ENCODE data around the gene SH3D19. TPM values are rescaled to one million over a fixed set of nuclear protein-coding genes. Genes with fewer than 3 reads are reported as not detected.
"Not testable (repeated sequence)": the region's sequence is repeated elsewhere in the genome, so short reads cannot be mapped to it uniquely, and the experiment has no call there.

Gene SH3D19
- total and polyA plus RNA-seq, 4 donors, result 44.1 to 110 (median 59.4) TPM

DNA sequence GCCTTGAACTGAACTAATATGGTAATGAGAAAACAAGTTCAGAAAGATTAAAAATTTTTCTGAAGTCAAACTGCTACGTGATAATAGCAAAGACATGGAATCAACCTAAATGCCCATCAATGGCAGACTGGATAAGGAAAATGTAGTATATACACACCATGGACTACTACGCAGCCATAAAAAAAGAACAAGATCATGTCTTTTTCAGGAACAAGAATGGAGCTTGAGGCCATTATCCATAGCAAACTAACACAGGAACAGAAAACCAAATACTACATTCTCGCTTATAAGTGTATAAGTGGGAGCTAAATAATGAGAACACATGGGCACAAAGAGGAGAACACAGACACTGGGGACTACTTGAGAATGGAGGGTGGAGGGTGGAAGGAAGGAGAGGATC is 230.3 kb downstream of the SH3D19 start:
- Histone ChIP-seq H3K9me3 (ENCODE audit: control insufficient read depth, low read length) (no peaks in the 10 kb centered on the region), H3K4me1 (ENCODE audit: control insufficient read depth in 1 of 2, insufficient read depth in 2 of 2, low read length in 2 of 2) (no peaks in the 10 kb centered on the region), H3K27me3 (ENCODE audit: control insufficient read depth in 1 of 2, insufficient read depth in 2 of 2, low read length in 1 of 2) (no peaks in the 10 kb centered on the region), H3K27ac (ENCODE audit: low read depth in 1 of 2, low read length in 2 of 2) (no peak overlapping the region), H3K4me3 (ENCODE audit: low read length in 2 of 2) (no peak overlapping the region), H3K36me3 (ENCODE audit: control insufficient read depth in 1 of 2, insufficient read depth in 2 of 2, low read length in 1 of 2) (no peaks in the 10 kb centered on the region)
- DNase-seq (no peak), ATAC-seq (ENCODE audit: low FRiP score) (no peak)
- intact Hi-C loops (cut with DNase I), result loop anchor here (10.0 kb wide), 2 partner anchors 660 to 1680 kb away; partner anchors contain the start of genes ARFIP1 (in 1 of the 2) and TIGD4 (in 1 of the 2)
- WGBS, 2 donors, result 92% methylated on average over 3 of the region's 3 CpGs

DNA sequence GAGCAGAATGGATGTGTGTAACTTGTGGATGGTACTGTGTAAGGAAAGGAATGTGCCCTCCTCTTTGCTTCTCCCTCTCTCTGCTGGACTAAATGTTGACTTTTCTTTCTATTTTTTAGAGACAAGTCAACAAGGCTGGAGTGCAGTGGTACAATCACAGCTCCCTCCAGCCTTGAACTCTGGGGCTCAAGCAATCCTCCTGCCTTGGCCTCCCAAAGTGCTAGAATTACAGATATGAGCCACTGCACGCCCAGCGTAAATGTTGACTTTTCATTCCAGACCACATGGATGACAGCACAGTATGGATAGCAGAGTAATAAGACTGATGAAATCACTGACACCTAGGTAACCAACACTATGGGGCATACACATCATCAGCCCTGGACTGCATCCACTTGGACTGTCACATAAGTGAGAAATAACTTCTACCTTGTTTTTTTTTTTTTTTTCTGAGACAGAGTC is 231.1 kb downstream of the SH3D19 start:
- Histone ChIP-seq H3K4me1 (ENCODE audit: control insufficient read depth in 1 of 2, insufficient read depth in 2 of 2, low read length in 2 of 2) (no peaks in the 10 kb centered on the region), H3K27me3 (ENCODE audit: control insufficient read depth in 1 of 2, insufficient read depth in 2 of 2, low read length in 1 of 2) (no peaks in the 10 kb centered on the region), H3K9me3 (ENCODE audit: control insufficient read depth, low read length) (no peaks in the 10 kb centered on the region), H3K4me3 (ENCODE audit: low read length in 2 of 2) (no peak overlapping the region), H3K27ac (ENCODE audit: low read depth in 1 of 2, low read length in 2 of 2) (no peak overlapping the region), H3K36me3 (ENCODE audit: control insufficient read depth in 1 of 2, insufficient read depth in 2 of 2, low read length in 1 of 2) (no peaks in the 10 kb centered on the region)
- intact Hi-C loops (cut with DNase I), result loop anchor here (10.0 kb wide), 2 partner anchors 660 to 1680 kb away; partner anchors contain the start of genes ARFIP1 (in 1 of the 2) and TIGD4 (in 1 of the 2)
- ATAC-seq (ENCODE audit: low FRiP score) (no peak), DNase-seq (no peak)
- 63 to 75% methylated on average over 2 of the region's 2 CpGs for WGBS, 2 donors

DNA sequence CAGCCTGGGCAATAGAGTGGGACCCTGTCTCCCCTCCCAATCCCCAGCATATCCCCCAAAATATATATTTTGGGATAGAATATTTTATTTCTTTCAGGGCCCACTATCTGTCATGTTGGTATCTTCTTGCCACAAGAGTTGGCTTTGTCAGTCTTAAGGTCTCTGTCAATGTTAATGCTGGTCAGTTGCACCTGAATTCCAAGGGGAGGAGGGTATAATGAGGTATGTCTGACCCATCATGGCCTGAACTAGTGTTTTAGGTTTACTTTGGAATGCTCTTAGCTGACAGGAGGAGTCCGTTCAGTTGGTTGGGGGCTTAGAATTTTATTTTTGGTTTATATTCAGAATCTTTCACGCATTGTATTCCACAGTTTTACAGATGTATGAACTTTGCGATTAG is 232.2 kb downstream of the SH3D19 start:
- no peak overlapping the region for H3K27ac ChIP-seq (ENCODE audit: low read depth in 1 of 2, low read length in 2 of 2)
- WGBS, 2 donors, result 64 to 65% methylated on average over 3 of the region's 3 CpGs
- intact Hi-C loops (cut with DNase I), result loop anchor here (10.0 kb wide), 2 partner anchors 662 to 1682 kb away; partner anchors contain the start of genes ARFIP1 (in 1 of the 2) and TIGD4 (in 1 of the 2)

DNA sequence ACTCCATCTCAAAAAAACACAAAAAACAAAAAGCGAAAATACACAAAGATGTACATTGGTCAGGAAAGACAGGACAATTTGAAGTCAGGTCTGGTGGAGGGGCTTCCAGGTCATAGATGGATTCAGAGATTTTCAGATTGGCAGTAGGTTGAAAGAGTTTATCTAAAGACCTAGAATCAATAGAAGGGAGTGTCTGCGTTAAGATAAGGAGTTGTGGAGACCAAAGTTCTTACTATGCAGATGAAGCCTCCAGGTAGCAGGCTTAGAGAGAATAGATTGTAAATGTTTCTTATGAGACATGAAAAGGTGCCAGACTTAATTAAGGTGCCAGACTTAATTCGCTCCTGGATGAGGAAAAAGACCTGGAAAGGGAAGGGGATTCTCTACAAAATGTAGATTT is 232.9 kb downstream of the SH3D19 start:
- ATAC-seq (ENCODE audit: low FRiP score), result no peak
- intact Hi-C loops (cut with DNase I), result loop anchor here (10.0 kb wide), 2 partner anchors 662 to 1682 kb away; partner anchors contain the start of genes ARFIP1 (in 1 of the 2) and TIGD4 (in 1 of the 2)

More for the DNA sequence above, 232.2 kb downstream of the SH3D19 start:
- Histone ChIP-seq H3K27me3 (ENCODE audit: control insufficient read depth in 1 of 2, insufficient read depth in 2 of 2, low read length in 1 of 2) (no peaks in the 10 kb centered on the region), H3K4me1 (ENCODE audit: control insufficient read depth in 1 of 2, insufficient read depth in 2 of 2, low read length in 2 of 2) (no peaks in the 10 kb centered on the region), H3K4me3 (ENCODE audit: low read length in 2 of 2) (no peak overlapping the region), H3K36me3 (ENCODE audit: control insufficient read depth in 1 of 2, insufficient read depth in 2 of 2, low read length in 1 of 2) (no peaks in the 10 kb centered on the region), H3K9me3 (ENCODE audit: control insufficient read depth, low read length) (no peaks in the 10 kb centered on the region)
- ATAC-seq (ENCODE audit: low FRiP score) (no peak), DNase-seq (no peak)

DNA sequence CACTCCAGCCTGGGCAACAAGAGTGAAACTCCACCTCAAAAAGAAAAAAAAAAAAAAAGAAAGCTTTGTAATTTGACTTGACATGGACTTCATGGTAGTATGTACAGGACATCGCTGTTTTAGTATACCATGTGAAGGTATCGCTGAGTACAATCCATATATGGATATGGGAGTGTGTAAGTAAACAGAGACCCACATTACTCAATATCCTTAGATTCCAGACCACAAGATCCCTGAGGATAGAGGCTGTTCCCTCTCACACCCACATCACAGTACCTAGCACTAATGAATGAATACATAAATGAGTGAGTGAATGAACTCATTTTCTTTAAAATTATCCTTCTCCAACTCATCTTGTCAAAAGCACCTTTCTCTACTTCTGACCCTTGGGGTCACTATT is 234.4 kb downstream of the SH3D19 start:
- intact Hi-C loops (cut with DNase I), result loop anchor here (10.0 kb wide), 2 partner anchors 664 to 1684 kb away; partner anchors contain the start of genes ARFIP1 (in 1 of the 2) and TIGD4 (in 1 of the 2)
- 71 to 83% methylated on average over 2 of the region's 2 CpGs for WGBS, 2 donors

More for the DNA sequence above, 232.9 kb downstream of the SH3D19 start:
- Histone ChIP-seq H3K27ac (ENCODE audit: low read depth in 1 of 2, low read length in 2 of 2) (no peak overlapping the region), H3K4me3 (ENCODE audit: low read length in 2 of 2) (no peak overlapping the region), H3K36me3 (ENCODE audit: control insufficient read depth in 1 of 2, insufficient read depth in 2 of 2, low read length in 1 of 2) (no peaks in the 10 kb centered on the region), H3K27me3 (ENCODE audit: control insufficient read depth in 1 of 2, insufficient read depth in 2 of 2, low read length in 1 of 2) (no peaks in the 10 kb centered on the region), H3K4me1 (ENCODE audit: control insufficient read depth in 1 of 2, insufficient read depth in 2 of 2, low read length in 2 of 2) (no peaks in the 10 kb centered on the region), H3K9me3 (ENCODE audit: control insufficient read depth, low read length) (no peaks in the 10 kb centered on the region)
- 90% methylated on average over 3 of the region's 3 CpGs for WGBS, 2 donors
- no peak for DNase-seq

DNA sequence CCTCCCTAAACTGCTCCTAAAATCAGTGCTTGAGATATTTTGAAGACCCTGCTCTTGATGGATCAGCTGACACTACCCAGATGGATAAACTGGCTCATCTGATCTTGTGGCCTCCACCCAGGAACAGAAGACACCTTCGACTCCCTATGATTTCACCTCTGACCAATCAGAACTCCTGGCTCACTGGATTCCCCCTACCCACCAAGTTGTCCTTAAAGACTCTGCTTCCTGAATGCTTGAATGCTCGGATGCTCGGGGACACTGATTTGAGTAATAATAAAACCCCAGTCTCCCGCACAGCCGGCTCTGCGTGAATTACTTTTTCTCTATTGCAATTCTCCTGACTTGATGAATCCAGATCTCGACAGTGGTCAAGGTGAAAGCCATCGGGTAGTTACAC is 237.9 kb downstream of the SH3D19 start:
- intact Hi-C loops (cut with DNase I), result no loop called here
- 71 to 78% methylated on average over 8 of the region's 8 CpGs for WGBS, 2 donors
- no peak overlapping the region for H3K4me3 ChIP-seq (ENCODE audit: low read length in 2 of 2)
- no peak for ATAC-seq (ENCODE audit: low FRiP score)
- no peaks in the 10 kb centered on the region for H3K36me3 ChIP-seq (ENCODE audit: control insufficient read depth in 1 of 2, insufficient read depth in 2 of 2, low read length in 1 of 2)
- H3K27me3 ChIP-seq (ENCODE audit: control insufficient read depth in 1 of 2, insufficient read depth in 2 of 2, low read length in 1 of 2), result no peaks in the 10 kb centered on the region
- H3K4me1 ChIP-seq (ENCODE audit: control insufficient read depth in 1 of 2, insufficient read depth in 2 of 2, low read length in 2 of 2), result no peaks in the 10 kb centered on the region
- H3K27ac ChIP-seq (ENCODE audit: low read depth in 1 of 2, low read length in 2 of 2), result no peak overlapping the region
- no peak for DNase-seq
- H3K9me3 ChIP-seq (ENCODE audit: control insufficient read depth, low read length), result no peaks in the 10 kb centered on the region

More for the DNA sequence above, 234.4 kb downstream of the SH3D19 start:
- ATAC-seq (ENCODE audit: low FRiP score) (no peak), DNase-seq (no peak)
- Histone ChIP-seq H3K4me1 (ENCODE audit: control insufficient read depth in 1 of 2, insufficient read depth in 2 of 2, low read length in 2 of 2) (no peaks in the 10 kb centered on the region), H3K27ac (ENCODE audit: low read depth in 1 of 2, low read length in 2 of 2) (no peak overlapping the region), H3K27me3 (ENCODE audit: control insufficient read depth in 1 of 2, insufficient read depth in 2 of 2, low read length in 1 of 2) (no peaks in the 10 kb centered on the region), H3K9me3 (ENCODE audit: control insufficient read depth, low read length) (no peaks in the 10 kb centered on the region), H3K4me3 (ENCODE audit: low read length in 2 of 2) (no peak overlapping the region), H3K36me3 (ENCODE audit: control insufficient read depth in 1 of 2, insufficient read depth in 2 of 2, low read length in 1 of 2) (no peaks in the 10 kb centered on the region)

DNA sequence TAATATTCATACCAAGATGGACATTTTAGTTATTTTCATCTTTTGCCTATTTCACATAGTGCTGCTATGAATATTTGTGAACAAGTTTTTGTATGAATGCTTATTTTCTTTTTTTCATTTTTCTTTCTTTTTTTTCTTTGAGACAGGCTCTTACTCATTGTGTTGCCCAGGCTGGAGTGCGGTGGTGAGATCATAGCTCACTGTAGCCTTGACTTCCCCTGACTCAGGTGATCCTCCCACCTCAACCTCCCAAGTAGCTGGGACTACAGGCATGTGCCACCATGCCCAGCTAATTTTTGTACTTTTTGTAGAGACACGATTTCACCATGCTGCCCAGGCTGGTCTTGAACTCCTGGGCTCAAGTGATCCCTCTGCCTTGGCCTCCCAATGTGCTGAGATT is 247.4 kb downstream of the SH3D19 start:
- H3K9me3 ChIP-seq (ENCODE audit: control insufficient read depth, low read length); H3K4me1 ChIP-seq (ENCODE audit: control insufficient read depth in 1 of 2, insufficient read depth in 2 of 2, low read length in 2 of 2); DNase-seq; H3K36me3 ChIP-seq (ENCODE audit: control insufficient read depth in 1 of 2, insufficient read depth in 2 of 2, low read length in 1 of 2); H3K27me3 ChIP-seq (ENCODE audit: control insufficient read depth in 1 of 2, insufficient read depth in 2 of 2, low read length in 1 of 2); ATAC-seq (ENCODE audit: low FRiP score); intact Hi-C loops (cut with DNase I); H3K4me3 ChIP-seq (ENCODE audit: low read length in 2 of 2); H3K27ac ChIP-seq (ENCODE audit: low read depth in 1 of 2, low read length in 2 of 2): not testable (repeated sequence)
- 84 to 90% methylated on average over 2 of the region's 2 CpGs for WGBS, 2 donors

DNA sequence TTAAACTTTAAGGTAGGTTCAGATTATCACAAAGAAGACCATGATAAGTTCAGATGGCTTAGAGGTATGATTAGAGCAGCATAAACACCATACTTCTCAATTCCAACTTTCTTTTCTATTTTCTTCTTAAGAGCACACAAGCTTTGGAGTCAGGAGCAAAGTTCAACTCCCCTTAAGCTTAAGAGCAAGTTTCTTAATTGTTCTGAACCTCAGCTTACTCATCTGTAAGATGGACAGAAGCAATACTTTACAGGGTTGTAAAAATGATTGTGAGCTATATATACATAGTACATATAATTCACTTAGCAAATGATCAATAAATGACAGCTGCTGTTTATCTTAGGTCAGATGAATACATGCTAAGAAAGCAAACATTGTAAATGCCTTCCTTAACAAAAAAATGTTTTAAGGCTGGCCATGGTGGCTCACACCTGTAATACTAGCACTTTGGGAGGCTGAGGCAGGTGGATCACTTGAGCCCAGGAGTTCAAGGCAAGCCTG is 250.9 kb downstream of the SH3D19 start:
- H3K9me3 ChIP-seq (ENCODE audit: control insufficient read depth, low read length), result no peaks in the 10 kb centered on the region
- H3K4me1 ChIP-seq (ENCODE audit: control insufficient read depth in 1 of 2, insufficient read depth in 2 of 2, low read length in 2 of 2), result no peaks in the 10 kb centered on the region
- intact Hi-C loops (cut with DNase I), result no loop called here
- DNase-seq (peak in 1 of 2 donors; percentile 2), ATAC-seq (ENCODE audit: low FRiP score) (no peak)
- no peaks in the 10 kb centered on the region for H3K36me3 ChIP-seq (ENCODE audit: control insufficient read depth in 1 of 2, insufficient read depth in 2 of 2, low read length in 1 of 2)
- H3K4me3 ChIP-seq (ENCODE audit: low read length in 2 of 2), result no peak overlapping the region
- H3K27me3 ChIP-seq (ENCODE audit: control insufficient read depth in 1 of 2, insufficient read depth in 2 of 2, low read length in 1 of 2), result no peaks in the 10 kb centered on the region
- no peak overlapping the region for H3K27ac ChIP-seq (ENCODE audit: low read depth in 1 of 2, low read length in 2 of 2)
